ENCODE measurements around the gene F11. TPM values are rescaled to one million over a fixed set of nuclear protein-coding genes. Genes with fewer than 3 reads are reported as not detected.

F11 gene
- total RNA-seq, 4 donors from 2014 or later, result 2.0 TPM; not detected in 3

DNA sequence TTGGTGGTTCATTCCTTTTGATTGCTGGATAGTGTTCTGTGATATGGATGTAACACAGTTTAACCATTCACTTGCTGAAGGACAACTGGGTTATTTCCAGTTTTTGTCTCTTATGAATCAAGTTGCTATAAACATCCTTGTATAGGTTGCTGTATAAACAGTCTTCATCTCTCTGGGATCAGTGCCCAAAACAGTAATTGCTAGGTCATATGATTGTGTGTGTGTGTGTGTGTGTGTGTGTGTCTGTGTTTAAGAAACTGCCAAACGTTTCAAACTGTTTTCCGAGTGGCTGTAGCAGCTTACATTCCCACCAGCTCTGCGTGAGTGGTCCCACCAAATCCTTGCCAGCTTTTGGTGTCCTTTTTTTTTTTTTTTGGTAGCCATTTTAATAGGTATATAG is 60.4 kb downstream of the F11 start:
- Histone ChIP-seq H3K4me1 (no peaks in the 10 kb centered on the region), H3K27ac (no peak overlapping the region), H3K36me3 (no peaks in the 10 kb centered on the region), H3K9me3 (peaks cover 0 to 24% (median 3%) of the 10 kb centered on the region in 4 donors), H3K4me3 (no peak overlapping the region), H3K27me3 (no peaks in the 10 kb centered on the region)
- DNase-seq (ENCODE audit: low spot score in 2 of 2), result no peak
- TF ChIP-seq, protein P1, sequence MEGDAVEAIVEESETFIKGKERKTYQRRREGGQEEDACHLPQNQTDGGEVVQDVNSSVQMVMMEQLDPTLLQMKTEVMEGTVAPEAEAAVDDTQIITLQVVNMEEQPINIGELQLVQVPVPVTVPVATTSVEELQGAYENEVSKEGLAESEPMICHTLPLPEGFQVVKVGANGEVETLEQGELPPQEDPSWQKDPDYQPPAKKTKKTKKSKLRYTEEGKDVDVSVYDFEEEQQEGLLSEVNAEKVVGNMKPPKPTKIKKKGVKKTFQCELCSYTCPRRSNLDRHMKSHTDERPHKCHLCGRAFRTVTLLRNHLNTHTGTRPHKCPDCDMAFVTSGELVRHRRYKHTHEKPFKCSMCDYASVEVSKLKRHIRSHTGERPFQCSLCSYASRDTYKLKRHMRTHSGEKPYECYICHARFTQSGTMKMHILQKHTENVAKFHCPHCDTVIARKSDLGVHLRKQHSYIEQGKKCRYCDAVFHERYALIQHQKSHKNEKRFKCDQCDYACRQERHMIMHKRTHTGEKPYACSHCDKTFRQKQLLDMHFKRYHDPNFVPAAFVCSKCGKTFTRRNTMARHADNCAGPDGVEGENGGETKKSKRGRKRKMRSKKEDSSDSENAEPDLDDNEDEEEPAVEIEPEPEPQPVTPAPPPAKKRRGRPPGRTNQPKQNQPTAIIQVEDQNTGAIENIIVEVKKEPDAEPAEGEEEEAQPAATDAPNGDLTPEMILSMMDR (IDR thresholded peaks at IDR 0.05), result no peak
- TF ChIP-seq POLR2A (IDR thresholded peaks at IDR 0.05) (no peak), EP300 (IDR thresholded peaks at IDR 0.05) (no peak)
- WGBS, 2 donors, result 53 to 75% methylated on average over 3 of the region's 3 CpGs

DNA sequence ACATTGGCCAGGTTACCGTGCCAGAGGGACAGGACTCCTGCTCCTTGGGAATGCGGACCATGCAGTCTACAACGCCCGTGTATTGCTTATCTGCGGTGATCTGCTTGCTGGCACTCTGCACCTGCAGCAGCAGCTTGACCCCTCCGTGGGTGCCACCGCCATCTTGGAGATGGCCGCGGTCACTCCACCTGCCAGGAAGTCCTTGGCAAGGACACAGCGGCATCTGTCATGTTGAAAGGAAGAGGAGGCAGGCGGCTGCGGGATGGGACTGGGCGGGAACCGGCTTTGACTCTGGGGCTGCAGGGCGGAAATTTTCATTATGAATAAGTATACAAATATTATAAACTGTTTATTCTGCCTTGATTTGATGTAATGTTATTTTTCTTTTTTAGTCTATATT is 63.4 kb downstream of the F11 start:
- 96 to 97% methylated on average over 15 of the region's 15 CpGs for WGBS, 2 donors
- H3K27me3 ChIP-seq, result no peaks in the 10 kb centered on the region
- TF ChIP-seq EP300 (IDR thresholded peaks at IDR 0.05) (no peak), POLR2A (IDR thresholded peaks at IDR 0.05) (no peak)
- TF ChIP-seq, protein P1 (IDR thresholded peaks at IDR 0.05), result no peak
- H3K4me1 ChIP-seq, result no peaks in the 10 kb centered on the region
- H3K36me3 ChIP-seq, result no peaks in the 10 kb centered on the region
- DNase-seq (ENCODE audit: low spot score in 2 of 2), result no peak
- H3K4me3 ChIP-seq, result no peak overlapping the region
- H3K27ac ChIP-seq, result no peak overlapping the region
- H3K9me3 ChIP-seq, result peaks cover 0 to 52% (median 8%) of the 10 kb centered on the region in 4 donors

DNA sequence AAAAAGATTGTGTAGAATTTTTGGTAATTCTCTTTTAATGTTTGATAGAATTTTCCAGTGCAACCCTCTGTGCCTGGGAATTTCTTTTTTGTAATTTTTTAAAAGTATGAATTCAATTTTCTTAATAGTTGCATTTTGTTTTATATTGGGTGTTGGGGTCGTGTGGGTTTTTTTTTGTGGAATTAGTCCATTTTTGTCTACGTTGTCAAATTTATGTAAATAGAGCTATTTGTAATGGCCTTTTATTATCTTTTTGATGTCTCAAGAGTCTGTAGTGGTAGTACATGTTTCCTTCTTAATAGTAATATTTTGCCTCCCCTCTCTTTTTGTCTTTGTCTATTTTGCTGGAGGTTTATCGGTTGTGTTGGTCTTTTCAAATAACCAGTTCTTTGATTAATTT is 64.4 kb downstream of the F11 start:
- Histone ChIP-seq H3K27ac (no peak overlapping the region), H3K4me1 (no peaks in the 10 kb centered on the region), H3K4me3 (no peak overlapping the region), H3K9me3 (peaks cover 0 to 51% (median 8%) of the 10 kb centered on the region in 4 donors), H3K36me3 (no peaks in the 10 kb centered on the region), H3K27me3 (no peaks in the 10 kb centered on the region)
- TF ChIP-seq POLR2A (IDR thresholded peaks at IDR 0.05), result no peak
- TF ChIP-seq, protein P1 (IDR thresholded peaks at IDR 0.05), result no peak
- TF ChIP-seq EP300 (IDR thresholded peaks at IDR 0.05), result no peak
- DNase-seq (ENCODE audit: low spot score in 2 of 2), result no peak
- WGBS, 2 donors, result 93 to 95% methylated on average over 3 of the region's 3 CpGs

DNA sequence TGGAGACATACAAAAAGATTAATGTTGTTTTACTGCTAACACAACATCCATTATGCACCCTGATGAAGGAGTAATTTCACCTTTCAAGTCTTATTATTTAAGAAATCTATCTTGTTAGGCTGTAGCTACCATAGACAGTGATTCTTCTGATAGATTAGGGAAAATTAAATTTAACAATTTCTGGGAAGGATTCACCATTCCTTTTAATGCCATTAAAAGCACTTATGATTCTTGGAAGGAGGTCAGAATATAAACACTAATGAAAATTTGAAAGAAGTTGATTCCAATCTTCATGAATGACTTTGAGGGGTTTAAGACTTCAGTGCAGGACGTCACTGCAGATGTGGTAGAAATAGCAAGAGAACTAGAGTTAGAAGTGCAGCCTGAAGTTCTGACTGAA is 69.8 kb downstream of the F11 start:
- no peak for DNase-seq (ENCODE audit: low spot score in 2 of 2)
- Histone ChIP-seq H3K4me1 (no peaks in the 10 kb centered on the region), H3K27ac (no peak overlapping the region), H3K9me3 (peaks cover 0 to 36% (median 5%) of the 10 kb centered on the region in 4 donors), H3K27me3 (no peaks in the 10 kb centered on the region), H3K36me3 (no peaks in the 10 kb centered on the region), H3K4me3 (no peak overlapping the region)
- WGBS, 2 donors, result 44 to 58% methylated on average over 1 of the region's 1 CpG
- TF ChIP-seq POLR2A (IDR thresholded peaks at IDR 0.05), result no peak
- TF ChIP-seq, protein P1 (IDR thresholded peaks at IDR 0.05), result no peak
- TF ChIP-seq EP300 (IDR thresholded peaks at IDR 0.05), result no peak

Other genes starting within 250 kb of the F11 start
- 10 to 100 TPM in 1 of 4 donors, 1 to 10 TPM in 3; 3.9 to 13.3 (median 6.0) TPM for gene TLR3, start 197.0 kb upstream of the F11 start, total RNA-seq
- gene FAM149A, start 161.5 kb upstream of the F11 start, total RNA-seq, result 10 to 100 TPM in 3 of 4 donors, 1 to 10 TPM in 1; 7.8 to 20.1 (median 13.8) TPM
- 10 to 100 TPM; 36.3 to 56.6 (median 47.7) TPM for gene CYP4V2, start 74.6 kb upstream of the F11 start, total RNA-seq
- gene KLKB1, start 38.7 kb upstream of the F11 start, total RNA-seq, result 1 to 10 TPM in 3 of 4 donors, under 1 TPM in 1; 0.98 to 3.7 (median 1.3) TPM

Data from tibial nerve (tissue), 4 donors.